H1 (cell line): ENCODE measurements around the gene PLEKHA4. TPM values are rescaled to one million over a fixed set of nuclear protein-coding genes. Genes with fewer than 3 reads are reported as not detected.
A peak's percentile ranks its signal among the peaks of the same experiment; 100 is the strongest.

Experiments
- CTCF ChIA-PET: fragments of 300-600 bp; sonication (Branson Sonifier 250); formaldehyde crosslinking; loops from one replicate; lab custom pipeline; 2021; ENCODE audit not compliant: partially characterized antibody; lab: Charles Lee
- POLR2A ChIA-PET: fragments of 300-600 bp; sonication (Branson Sonifier 250); formaldehyde crosslinking; loops from one replicate; lab custom pipeline; 2021; ENCODE audit warnings: inconsistent platforms; ENCODE audit not compliant: partially characterized antibody; lab: Charles Lee
- DNase-seq, 2 experiments: peaks; one replicate each; pipeline versions ENCODE4 v3.0.0 to v3.0.0-alpha.2; 2010 to 2022; ENCODE audit warnings: low spot score in 2 of 2, low read depth in 1 of 2, mixed read lengths in 1 of 2
- FAIRE-seq: peaks from 2 replicates; lab custom pipeline; 2011; peaks lifted over from hg19 to GRCh38; lab: Jason Lieb, UNC
- H2AFZ ChIP-seq: 2 replicates; pipeline ENCODE4 v1.8.1; 2012; ENCODE audit warnings: low read length, inconsistent platforms
- H2AK5ac ChIP-seq: 2 replicates; pipeline ENCODE4 v1.6.1; 2013; ENCODE audit warnings: low read depth, low read length
- H2BK120ac ChIP-seq: replicated peaks from 2 replicates; pipeline ENCODE3; 2013; ENCODE audit warnings: low read depth, low read length, inconsistent platforms
- H2BK12ac ChIP-seq: 2 replicates; pipeline ENCODE4 v1.6.1; 2013; ENCODE audit warnings: low read depth, low read length
- H2BK15ac ChIP-seq: 2 replicates; pipeline ENCODE4 v1.6.1; 2013; ENCODE audit warnings: low read length
- H2BK20ac ChIP-seq: 2 replicates; pipeline ENCODE4 v1.6.1; 2013; ENCODE audit warnings: low read length
- H2BK5ac ChIP-seq: 2 replicates; pipeline ENCODE4 v1.6.1; 2013; ENCODE audit warnings: low read depth, low read length
- H3K14ac ChIP-seq: 2 replicates; pipeline ENCODE4 v1.6.1; 2013; ENCODE audit warnings: inconsistent platforms; ENCODE audit not compliant: insufficient read length
- H3K18ac ChIP-seq: 2 replicates; pipeline ENCODE4 v1.6.1; 2013; ENCODE audit warnings: low read length; ENCODE audit errors: extremely low read depth
- H3K23ac ChIP-seq: 2 replicates; pipeline ENCODE4 v1.6.1; 2013; ENCODE audit warnings: inconsistent platforms; ENCODE audit not compliant: insufficient read length
- H3K23me2 ChIP-seq: 2 replicates; pipeline ENCODE4 v1.6.1; 2013; ENCODE audit warnings: low read depth, low read length
- H3K27ac ChIP-seq: 2 replicates; pipeline ENCODE4 v1.6.1; 2011; ENCODE audit warnings: low read depth, low read length, inconsistent platforms
- H3K27me3 ChIP-seq, 4 experiments: replicated peaks in 1 of 4; 1 replicate in 1 of 4; 2 replicates in 3 of 4; pipeline versions ENCODE4 v1.6.1 to v1.8.1; 2011 to 2013; ENCODE audit warnings: low read length in 3 of 4, mild to moderate bottlenecking in 3 of 4, inconsistent platforms in 2 of 4, mixed read lengths in 2 of 4, moderate library complexity in 1 of 4; ENCODE audit not compliant: control insufficient read depth in 3 of 4, insufficient read depth in 3 of 4; ENCODE audit errors: extremely low read depth in 1 of 4
- H3K36me3 ChIP-seq, 4 experiments: 2 replicates each; pipeline versions ENCODE4 v1.6.1 to v1.8.1; 2011 to 2013; ENCODE audit warnings: mild to moderate bottlenecking in 4 of 4, low read length in 3 of 4, moderate library complexity in 2 of 4, control low read depth in 1 of 4, inconsistent platforms in 1 of 4; ENCODE audit not compliant: insufficient read depth in 4 of 4, control insufficient read depth in 2 of 4
- H3K4ac ChIP-seq: replicated peaks from 2 replicates; pipeline ENCODE3; 2013; ENCODE audit warnings: low read length, low read depth, mixed read lengths, inconsistent platforms; ENCODE audit not compliant: insufficient read length
- H3K4me1 ChIP-seq, 4 experiments: replicated peaks in 1 of 4; 1 replicate in 1 of 4; 2 replicates in 3 of 4; pipeline versions ENCODE4 v1.6.1 to v1.8.1; 2011 to 2013; ENCODE audit warnings: low read length in 3 of 4, inconsistent platforms in 2 of 4, mixed read lengths in 1 of 4; ENCODE audit not compliant: insufficient read depth in 4 of 4, control insufficient read depth in 3 of 4
- H3K4me2 ChIP-seq, 2 experiments: 2 replicates each; pipeline versions ENCODE4 v1.6.1 to v1.8.1; 2011 to 2013; ENCODE audit warnings: low read depth in 2 of 2, low read length in 2 of 2, control low read depth in 1 of 2, inconsistent platforms in 1 of 2, mild to moderate bottlenecking in 1 of 2; ENCODE audit not compliant: insufficient read depth in 1 of 2
- H3K4me3 ChIP-seq, 4 experiments: fragments of 200-600, 300-600 bp in 1 of 4; sonication (generic), shearing (Covaris generic), sonication (Bioruptor Twin) in 1 of 4; 2 replicates each; pipeline versions ENCODE4 v1.5.1 to v1.8.1; 2011 to 2016; ENCODE audit warnings: low read length in 4 of 4, low read depth in 3 of 4, control low read depth in 2 of 4, inconsistent platforms in 2 of 4, mild to moderate bottlenecking in 2 of 4, mixed read lengths in 1 of 4, moderate library complexity in 1 of 4; ENCODE audit not compliant: insufficient read depth in 2 of 4; ENCODE audit errors: extremely low read depth in 1 of 4
- H3K56ac ChIP-seq: replicated peaks from 2 replicates; pipeline ENCODE3; 2013; ENCODE audit warnings: low read depth, mild to moderate bottlenecking, mixed read lengths, low read length, inconsistent platforms; ENCODE audit not compliant: insufficient read length
- H3K79me1 ChIP-seq: 2 replicates; pipeline ENCODE4 v1.6.1; 2013; ENCODE audit warnings: low read depth, low read length, control low read depth
- H3K79me2 ChIP-seq, 2 experiments: 2 replicates each; pipeline versions ENCODE4 v1.6.1 to v1.8.1; 2012 to 2013; ENCODE audit warnings: low read length in 2 of 2, mild to moderate bottlenecking in 2 of 2, inconsistent platforms in 1 of 2; ENCODE audit not compliant: insufficient read depth in 2 of 2, control insufficient read depth in 1 of 2
- H3K9ac ChIP-seq, 4 experiments: replicated peaks in 1 of 4; 1 replicate in 1 of 4; 2 replicates in 3 of 4; pipeline versions ENCODE4 v1.6.1 to v1.8.1; 2011 to 2013; ENCODE audit warnings: low read depth in 3 of 4, low read length in 3 of 4, control low read depth in 2 of 4, mild to moderate bottlenecking in 2 of 4, moderate library complexity in 2 of 4, inconsistent platforms in 1 of 4; ENCODE audit errors: extremely low read depth in 1 of 4
- H3K9me3 ChIP-seq, 2 experiments: 2 replicates each; pipeline versions ENCODE4 v1.6.1 to v1.8.1; 2012 to 2013; ENCODE audit warnings: mild to moderate bottlenecking in 2 of 2, moderate library complexity in 2 of 2, control low read depth in 1 of 2, inconsistent platforms in 1 of 2, low read depth in 1 of 2, low read length in 1 of 2, mixed read lengths in 1 of 2; ENCODE audit not compliant: insufficient read depth in 2 of 2
- H4K20me1 ChIP-seq, 2 experiments: replicated peaks in 1 of 2; 2 replicates each; pipeline versions ENCODE3 to v1.8.1; 2011 to 2013; ENCODE audit warnings: inconsistent platforms in 2 of 2, low read length in 2 of 2, mild to moderate bottlenecking in 1 of 2; ENCODE audit not compliant: insufficient read depth in 2 of 2, control insufficient read depth in 1 of 2
- H4K5ac ChIP-seq: 2 replicates; pipeline ENCODE4 v1.6.1; 2013; ENCODE audit warnings: low read length, low read depth, mixed read lengths, inconsistent platforms; ENCODE audit not compliant: insufficient read length
- H4K8ac ChIP-seq: 2 replicates; pipeline ENCODE4 v1.8.0; 2013; ENCODE audit warnings: mild to moderate bottlenecking, moderate library complexity, low read length, inconsistent platforms; ENCODE audit not compliant: insufficient read depth; ENCODE audit errors: extremely low read depth
- H4K91ac ChIP-seq: replicated peaks from 2 replicates; pipeline ENCODE3; 2013; ENCODE audit warnings: low read length, mixed read lengths, inconsistent platforms; ENCODE audit not compliant: insufficient read length
- CEBPB ChIP-seq: IDR thresholded peaks from 2 replicates; pipeline ENCODE4 v1.6.1; 2012; ENCODE audit warnings: low read depth, low read length
- SAP30 ChIP-seq: fragments of 300-600 bp; sonication (generic); IDR thresholded peaks from 2 replicates; pipeline ENCODE4 v1.7.1; 2012; ENCODE audit warnings: low read length, moderate library complexity, mild to moderate bottlenecking, inconsistent platforms; ENCODE audit not compliant: insufficient read depth, insufficient replicate concordance
- SP2 ChIP-seq: IDR thresholded peaks from 2 replicates; pipeline ENCODE4 v1.6.1; 2012; ENCODE audit warnings: mild to moderate bottlenecking, low read length, inconsistent platforms
- WGBS, 2 experiments: shearing (Covaris generic) in 1 of 2; methylation state at CpG; one replicate each; pipeline versions ENCODE4 v1.1.6 to v1.1.7; 2013 to 2015; ENCODE audit warnings: low lambda C conversion rate in 2 of 2, mixed read lengths in 2 of 2, inconsistent platforms in 1 of 2, low coverage in 1 of 2, missing lambda C conversion rate in 1 of 2; ENCODE audit not compliant: insufficient replicate concordance in 2 of 2, insufficient coverage in 1 of 2, insufficient read length in 1 of 2; ENCODE audit errors: extremely low coverage in 1 of 2, missing lambda C conversion rate in 1 of 2; 5-methylcytosine and 5-hydroxymethylcytosine counted together
- polyA plus RNA-seq, 7 experiments: library from polyadenylated mRNA; depleted of rRNA in 3 of 7; stranded (reverse) in 5 of 7; unstranded in 2 of 7; fragments of >200 nt in 5 of 7; fragments of 200-250 nt in 2 of 7; gene quantifications; 1 replicate in 5 of 7; 2 replicates in 1 of 7; 4 replicates in 1 of 7; pipeline versions ENCODE4 v1.2.1 to v1.2.3, GENCODE V29; 2011 to 2013; ENCODE audit warnings: missing spikeins in 2 of 7, mixed read lengths in 2 of 7
- total RNA-seq: library from RNA; stranded (reverse); fragmentation: NEBNext Ultra II Directional; extraction: Animal tissue kit (Norgen Biotek cat#: 25700); gene quantifications from 2 replicates; pipeline ENCODE4 v1.2.1, GENCODE V29; 2021

The PLEKHA4 gene
- total and polyA plus RNA-seq, 2 of the 8 experiments (the other 6 are each of a cell fraction or from before 2014, with no cell fraction given): 8.2 to 18.0 TPM

GRCh38 chr19:48804496-48804895 is 63.9 kb downstream of the PLEKHA4 start:
- FAIRE-seq (no peak), DNase-seq (no peak)
- no peaks in the 10 kb centered on the region; the same call in 1 of the 2 replicates for H3K23me2 ChIP-seq
- peaks cover 0 to 24% (median 15%) of the 10 kb centered on the region in 4 experiments; a peak in 6 of 7 replicates for H3K4me1 ChIP-seq
- ChIA-PET POLR2A (interaction anchor here (0.9 kb wide), 1 partner anchor 9 kb away, joined by 4 read pairs; no protein-coding TSS in a partner anchor), CTCF (interaction anchor here (0.9 to 1.9 kb wide), 7 partner anchors 9 to 188 kb away, joined by 3 to 7 read pairs (median 4); partner anchors contain the start of gene GYS1)
- 0 out of 4 replicates have a peak, but pooled peaks cover 0 to 4% of the 10 kb centered on the region in 2 experiments for H3K79me2 ChIP-seq
- TF ChIP-seq SP2 (no peak), SAP30 (no peak), CEBPB (no peak)
- no peak overlapping the region for H2AK5ac ChIP-seq
- H3K56ac ChIP-seq: no peak overlapping the region
- H3K9ac ChIP-seq: no peak overlapping the region
- H3K4me2 ChIP-seq: no peak overlapping the region
- H2BK15ac ChIP-seq: no peak overlapping the region
- no peaks in the 10 kb centered on the region for H3K79me1 ChIP-seq
- no peaks in the 10 kb centered on the region for H3K36me3 ChIP-seq
- no peaks in the 10 kb centered on the region for H3K9me3 ChIP-seq
- H4K91ac ChIP-seq: no peak overlapping the region
- no peak overlapping the region for H3K4me3 ChIP-seq
- H3K14ac ChIP-seq: no peak overlapping the region
- peaks cover 0 to 2% (median 0%) of the 10 kb centered on the region in 4 experiments; a peak in 2 of 7 replicates for H3K27me3 ChIP-seq
- no peak overlapping the region for H3K23ac ChIP-seq
- no peak overlapping the region for H4K5ac ChIP-seq
- H3K4ac ChIP-seq: no peak overlapping the region
- 0 out of 2 replicates have a peak overlapping the region, but pooled peaks have one; percentile 14 for H2BK12ac ChIP-seq
- H2BK5ac ChIP-seq: no peak overlapping the region
- no peak overlapping the region for H2BK120ac ChIP-seq
- no peak overlapping the region for H3K18ac ChIP-seq
- H3K27ac ChIP-seq: no peak overlapping the region
- H4K8ac ChIP-seq: no peak overlapping the region
- no peak overlapping the region for H2AFZ ChIP-seq
- peaks cover 0 to 1% of the 10 kb centered on the region in 2 experiments for H4K20me1 ChIP-seq
- WGBS, 2 experiments: 87% methylated on average over 8 of the region's 8 CpGs; no CpG with 5 or more reads in 1 of the 2 experiments
- H2BK20ac ChIP-seq: no peak overlapping the region
